ENCODE results near the gene LRP5.

- no peak for TF ChIP-seq CTCF (IDR thresholded peaks at IDR 0.05)
- no peak for TF ChIP-seq POLR2A (IDR thresholded peaks at IDR 0.05)
Measured at GRCh38 chr11:68471360-68472340, 159.3 kb downstream of the LRP5 start.
